SK-N-SH treated with all-trans-retinoic acid at 6 μM for 48 hours (cell line): ENCODE measurements around the gene NRF1.

Experiments
- ATAC-seq: fragments of 200-7000 bp; cut with Tn5 transposase; 3 replicates; pipeline ENCODE4 v1.9.1; 2020; ENCODE audit warnings: mild to moderate bottlenecking, moderate library complexity
- BACH2 ChIP-seq: fragments of 250-450 bp; sonication (Bioruptor Pico); IDR thresholded peaks from 2 replicates; pipeline ENCODE4 v1.9.0; 2021; ENCODE audit warnings: mild to moderate bottlenecking, borderline replicate concordance
- CSDC2 ChIP-seq: fragments of 250-450 bp; sonication (Bioruptor Pico); IDR thresholded peaks from 2 replicates; pipeline ENCODE4 v1.5.0; 2020; ENCODE audit warnings: mild to moderate bottlenecking, moderate library complexity
- GLIS3 ChIP-seq: fragments of 250-450 bp; sonication (Bioruptor Pico); IDR thresholded peaks from 2 replicates; pipeline ENCODE4 v1.5.0; 2020; ENCODE audit warnings: mild to moderate bottlenecking, moderate library complexity
- ISL1 ChIP-seq: fragments of 250-450 bp; sonication (Bioruptor Pico); IDR thresholded peaks from 2 replicates; pipeline ENCODE4 v2.1.2; 2022; ENCODE audit warnings: mild to moderate bottlenecking, moderate library complexity
- OSR1 ChIP-seq: fragments of 250-450 bp; sonication (Bioruptor Pico); IDR thresholded peaks from 2 replicates; pipeline ENCODE4 v1.8.0; 2022; ENCODE audit warnings: moderate library complexity, mild to moderate bottlenecking, inconsistent platforms
- PPARA ChIP-seq: fragments of 250-450 bp; sonication (Bioruptor Pico); IDR thresholded peaks from 2 replicates; pipeline ENCODE4 v1.5.0; 2020; ENCODE audit warnings: mild to moderate bottlenecking, borderline replicate concordance
- SNAI2 ChIP-seq: fragments of 250-450 bp; sonication (Bioruptor Pico); IDR thresholded peaks from 2 replicates; pipeline ENCODE4 v1.5.0; 2020; ENCODE audit warnings: mild to moderate bottlenecking, moderate library complexity
- TCF4 ChIP-seq: fragments of 250-450 bp; sonication (Bioruptor Pico); IDR thresholded peaks from 2 replicates; pipeline ENCODE4 v1.8.0; 2021; ENCODE audit warnings: mild to moderate bottlenecking, moderate library complexity, borderline replicate concordance
- TOX ChIP-seq: fragments of 250-450 bp; sonication (Bioruptor Pico); IDR thresholded peaks from 2 replicates; pipeline ENCODE4 v1.8.0; 2021; ENCODE audit warnings: mild to moderate bottlenecking, moderate library complexity, borderline replicate concordance
- ZC3H10 ChIP-seq: fragments of 250-450 bp; sonication (Bioruptor Pico); IDR thresholded peaks from 2 replicates; pipeline ENCODE4 v1.5.1; 2021; ENCODE audit warnings: mild to moderate bottlenecking, moderate library complexity
- ZFP3 ChIP-seq: fragments of 250-450 bp; sonication (Bioruptor Pico); IDR thresholded peaks from 2 replicates; pipeline ENCODE4 v1.5.0; 2020; ENCODE audit warnings: mild to moderate bottlenecking, moderate library complexity
- ZFP30 ChIP-seq: fragments of 450-650 bp; formaldehyde crosslinking; IDR thresholded peaks from 2 replicates; pipeline ENCODE4 v1.5.0; 2022; ENCODE audit warnings: mild to moderate bottlenecking, moderate library complexity
- ZNF565 ChIP-seq: fragments of 450-650 bp; formaldehyde crosslinking; conservative IDR thresholded peaks from 2 replicates; pipeline ENCODE4 v1.5.0; 2020; ENCODE audit warnings: low read depth, mild to moderate bottlenecking, moderate library complexity
- ZNF70 ChIP-seq: fragments of 450-650 bp; formaldehyde crosslinking; IDR thresholded peaks from 2 replicates; pipeline ENCODE4 v1.5.0; 2020; ENCODE audit warnings: mild to moderate bottlenecking, moderate library complexity
- ZNF8 ChIP-seq: fragments of 450-650 bp; formaldehyde crosslinking; IDR thresholded peaks from 2 replicates; pipeline ENCODE4 v1.5.0; 2020; ENCODE audit warnings: mild to moderate bottlenecking, moderate library complexity
- TF ChIP-seq, protein P1 (sequence below): fragments of 250-450 bp; sonication (Bioruptor Pico); IDR thresholded peaks from 2 replicates; pipeline ENCODE4 v1.5.1; 2020; ENCODE audit warnings: low read depth, mild to moderate bottlenecking, moderate library complexity
- TF ChIP-seq, protein P2 (sequence below): fragments of 250-450 bp; sonication (Bioruptor Pico); IDR thresholded peaks from 2 replicates; pipeline ENCODE4 v1.5.1; 2021; ENCODE audit warnings: mild to moderate bottlenecking, moderate library complexity
- TF ChIP-seq, protein P3 (sequence below): fragments of 250-450 bp; sonication (Bioruptor Pico); IDR thresholded peaks from 2 replicates; pipeline ENCODE4 v1.8.0; 2020; ENCODE audit warnings: mild to moderate bottlenecking, moderate library complexity, borderline replicate concordance
- TF ChIP-seq, protein P4 (sequence below): fragments of 250-450 bp; sonication (Bioruptor Pico); IDR thresholded peaks from 2 replicates; pipeline ENCODE4 v1.5.0; 2020; ENCODE audit warnings: mild to moderate bottlenecking, moderate library complexity
- TF ChIP-seq, protein P5 (sequence below): fragments of 250-450 bp; sonication (Bioruptor Pico); IDR thresholded peaks from 2 replicates; pipeline ENCODE4 v1.8.0; 2021; ENCODE audit warnings: low read depth, mild to moderate bottlenecking, moderate library complexity, borderline replicate concordance

NRF1 gene

DNA sequence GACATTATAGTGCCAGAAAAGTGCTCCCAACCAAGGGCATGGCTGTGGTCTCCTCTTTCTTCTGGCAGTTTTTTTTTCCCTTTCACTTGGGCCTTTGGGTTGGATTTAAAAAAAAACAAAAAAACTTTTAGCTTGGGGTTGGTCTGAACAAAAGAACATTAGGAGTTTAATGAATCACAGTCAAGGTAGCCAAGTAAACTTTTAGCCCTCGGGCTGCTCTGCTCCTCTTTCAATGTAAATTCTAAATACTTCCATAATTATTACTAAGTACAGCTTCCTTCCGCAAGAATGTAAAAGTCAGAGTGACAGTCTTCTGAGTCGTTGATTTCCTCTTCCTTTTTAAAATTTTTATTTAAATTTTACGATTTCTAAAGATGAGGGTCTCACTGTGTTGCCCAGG, 79.2 kb downstream of the NRF1 start (continued):
- TF ChIP-seq, protein P1, sequence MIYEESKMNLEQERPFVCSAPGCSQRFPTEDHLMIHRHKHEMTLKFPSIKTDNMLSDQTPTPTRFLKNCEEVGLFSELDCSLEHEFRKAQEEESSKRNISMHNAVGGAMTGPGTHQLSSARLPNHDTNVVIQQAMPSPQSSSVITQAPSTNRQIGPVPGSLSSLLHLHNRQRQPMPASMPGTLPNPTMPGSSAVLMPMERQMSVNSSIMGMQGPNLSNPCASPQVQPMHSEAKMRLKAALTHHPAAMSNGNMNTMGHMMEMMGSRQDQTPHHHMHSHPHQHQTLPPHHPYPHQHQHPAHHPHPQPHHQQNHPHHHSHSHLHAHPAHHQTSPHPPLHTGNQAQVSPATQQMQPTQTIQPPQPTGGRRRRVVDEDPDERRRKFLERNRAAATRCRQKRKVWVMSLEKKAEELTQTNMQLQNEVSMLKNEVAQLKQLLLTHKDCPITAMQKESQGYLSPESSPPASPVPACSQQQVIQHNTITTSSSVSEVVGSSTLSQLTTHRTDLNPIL, result no peak
- no peak for TF ChIP-seq GLIS3 (CRISPR knock-in tag)
- no peak for TF ChIP-seq BACH2 (CRISPR knock-in tag)

DNA sequence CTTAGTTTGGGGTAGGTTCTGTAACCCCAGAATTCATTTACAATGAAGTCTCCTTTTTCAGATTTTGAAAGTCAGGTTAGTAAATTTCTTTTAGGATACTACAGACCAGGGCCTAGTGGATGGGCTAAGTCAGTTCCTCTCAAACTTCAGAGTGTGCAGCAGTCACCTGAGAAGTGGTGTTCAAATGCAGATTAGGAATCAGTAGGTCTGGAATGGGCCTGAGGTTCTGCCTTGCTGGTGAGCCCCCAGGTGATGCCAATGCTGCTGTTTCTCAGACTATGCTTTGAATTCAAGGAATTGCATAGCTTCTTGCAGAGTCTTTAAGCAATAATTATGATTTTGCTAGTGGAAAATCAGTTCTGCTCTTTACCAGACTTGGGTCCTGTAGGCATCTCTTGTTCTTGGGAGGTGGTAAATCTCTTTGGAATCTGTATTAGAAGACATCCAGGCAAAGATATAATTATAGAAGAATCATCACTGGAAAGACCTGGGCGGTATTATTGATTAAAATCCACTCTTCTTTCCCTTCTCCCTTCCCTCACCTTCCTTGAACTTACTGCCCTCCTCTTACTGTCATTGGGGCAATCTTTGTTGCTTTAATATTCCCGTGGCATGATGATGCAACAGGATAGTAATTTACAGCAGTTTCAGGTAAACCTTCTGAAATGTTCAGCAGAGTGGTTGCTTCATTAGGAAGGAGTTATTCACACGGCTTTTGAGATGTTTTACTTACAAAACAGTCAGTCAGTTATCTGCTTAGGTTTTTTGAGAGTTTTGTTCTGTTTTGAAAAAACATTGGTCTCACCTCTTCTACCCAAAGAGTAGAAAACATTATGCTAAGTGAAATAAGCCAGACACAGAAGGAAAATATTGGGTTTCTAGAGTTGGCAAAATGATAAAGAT, 87.2 kb downstream of the NRF1 start:
- no peak for ATAC-seq
- TF ChIP-seq PPARA (CRISPR knock-in tag) (no peak), ZFP30 (CRISPR knock-in tag) (no peak), ZNF8 (CRISPR knock-in tag) (no peak), ZC3H10 (CRISPR knock-in tag) (no peak), GLIS3 (CRISPR knock-in tag) (no peak), TCF4 (CRISPR knock-in tag) (no peak), ZNF565 (CRISPR knock-in tag) (no peak), OSR1 (no peak), SNAI2 (CRISPR knock-in tag) (no peak), ZNF70 (CRISPR knock-in tag) (no peak), TOX (CRISPR knock-in tag) (no peak), ZFP3 (CRISPR knock-in tag) (no peak), ISL1 (CRISPR knock-in tag) (no peak)
- TF ChIP-seq, protein P1, result no peak
- TF ChIP-seq, protein P2, sequence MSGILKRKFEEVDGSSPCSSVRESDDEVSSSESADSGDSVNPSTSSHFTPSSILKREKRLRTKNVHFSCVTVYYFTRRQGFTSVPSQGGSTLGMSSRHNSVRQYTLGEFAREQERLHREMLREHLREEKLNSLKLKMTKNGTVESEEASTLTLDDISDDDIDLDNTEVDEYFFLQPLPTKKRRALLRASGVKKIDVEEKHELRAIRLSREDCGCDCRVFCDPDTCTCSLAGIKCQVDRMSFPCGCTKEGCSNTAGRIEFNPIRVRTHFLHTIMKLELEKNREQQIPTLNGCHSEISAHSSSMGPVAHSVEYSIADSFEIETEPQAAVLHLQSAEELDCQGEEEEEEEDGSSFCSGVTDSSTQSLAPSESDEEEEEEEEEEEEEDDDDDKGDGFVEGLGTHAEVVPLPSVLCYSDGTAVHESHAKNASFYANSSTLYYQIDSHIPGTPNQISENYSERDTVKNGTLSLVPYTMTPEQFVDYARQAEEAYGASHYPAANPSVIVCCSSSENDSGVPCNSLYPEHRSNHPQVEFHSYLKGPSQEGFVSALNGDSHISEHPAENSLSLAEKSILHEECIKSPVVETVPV (CRISPR knock-in tag), result no peak
- TF ChIP-seq, protein P3, sequence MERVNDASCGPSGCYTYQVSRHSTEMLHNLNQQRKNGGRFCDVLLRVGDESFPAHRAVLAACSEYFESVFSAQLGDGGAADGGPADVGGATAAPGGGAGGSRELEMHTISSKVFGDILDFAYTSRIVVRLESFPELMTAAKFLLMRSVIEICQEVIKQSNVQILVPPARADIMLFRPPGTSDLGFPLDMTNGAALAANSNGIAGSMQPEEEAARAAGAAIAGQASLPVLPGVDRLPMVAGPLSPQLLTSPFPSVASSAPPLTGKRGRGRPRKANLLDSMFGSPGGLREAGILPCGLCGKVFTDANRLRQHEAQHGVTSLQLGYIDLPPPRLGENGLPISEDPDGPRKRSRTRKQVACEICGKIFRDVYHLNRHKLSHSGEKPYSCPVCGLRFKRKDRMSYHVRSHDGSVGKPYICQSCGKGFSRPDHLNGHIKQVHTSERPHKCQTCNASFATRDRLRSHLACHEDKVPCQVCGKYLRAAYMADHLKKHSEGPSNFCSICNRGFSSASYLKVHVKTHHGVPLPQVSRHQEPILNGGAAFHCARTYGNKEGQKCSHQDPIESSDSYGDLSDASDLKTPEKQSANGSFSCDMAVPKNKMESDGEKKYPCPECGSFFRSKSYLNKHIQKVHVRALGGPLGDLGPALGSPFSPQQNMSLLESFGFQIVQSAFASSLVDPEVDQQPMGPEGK (CRISPR knock-in tag), result no peak
- TF ChIP-seq, protein P4, sequence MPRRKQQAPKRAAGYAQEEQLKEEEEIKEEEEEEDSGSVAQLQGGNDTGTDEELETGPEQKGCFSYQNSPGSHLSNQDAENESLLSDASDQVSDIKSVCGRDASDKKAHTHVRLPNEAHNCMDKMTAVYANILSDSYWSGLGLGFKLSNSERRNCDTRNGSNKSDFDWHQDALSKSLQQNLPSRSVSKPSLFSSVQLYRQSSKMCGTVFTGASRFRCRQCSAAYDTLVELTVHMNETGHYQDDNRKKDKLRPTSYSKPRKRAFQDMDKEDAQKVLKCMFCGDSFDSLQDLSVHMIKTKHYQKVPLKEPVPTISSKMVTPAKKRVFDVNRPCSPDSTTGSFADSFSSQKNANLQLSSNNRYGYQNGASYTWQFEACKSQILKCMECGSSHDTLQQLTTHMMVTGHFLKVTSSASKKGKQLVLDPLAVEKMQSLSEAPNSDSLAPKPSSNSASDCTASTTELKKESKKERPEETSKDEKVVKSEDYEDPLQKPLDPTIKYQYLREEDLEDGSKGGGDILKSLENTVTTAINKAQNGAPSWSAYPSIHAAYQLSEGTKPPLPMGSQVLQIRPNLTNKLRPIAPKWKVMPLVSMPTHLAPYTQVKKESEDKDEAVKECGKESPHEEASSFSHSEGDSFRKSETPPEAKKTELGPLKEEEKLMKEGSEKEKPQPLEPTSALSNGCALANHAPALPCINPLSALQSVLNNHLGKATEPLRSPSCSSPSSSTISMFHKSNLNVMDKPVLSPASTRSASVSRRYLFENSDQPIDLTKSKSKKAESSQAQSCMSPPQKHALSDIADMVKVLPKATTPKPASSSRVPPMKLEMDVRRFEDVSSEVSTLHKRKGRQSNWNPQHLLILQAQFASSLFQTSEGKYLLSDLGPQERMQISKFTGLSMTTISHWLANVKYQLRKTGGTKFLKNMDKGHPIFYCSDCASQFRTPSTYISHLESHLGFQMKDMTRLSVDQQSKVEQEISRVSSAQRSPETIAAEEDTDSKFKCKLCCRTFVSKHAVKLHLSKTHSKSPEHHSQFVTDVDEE (CRISPR knock-in tag), result no peak

DNA sequence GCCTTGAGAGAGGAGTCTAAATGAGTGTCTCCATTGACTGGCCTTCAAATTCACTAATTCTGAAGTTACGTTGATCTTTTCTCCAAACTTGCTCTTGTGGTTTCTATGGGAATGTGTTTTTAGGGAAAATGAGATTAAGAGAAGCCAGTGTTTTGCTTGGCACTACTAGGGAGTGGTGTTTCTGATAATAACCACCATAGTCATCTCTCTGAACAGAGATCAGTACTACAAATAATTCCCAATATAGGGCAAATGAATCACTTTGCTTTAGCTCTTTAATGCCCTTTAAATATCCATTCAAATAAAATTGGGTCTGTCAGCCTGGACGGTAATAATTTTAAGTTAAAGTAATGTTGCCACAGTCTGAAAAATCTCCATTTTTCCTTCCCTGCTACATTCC, 90.8 kb downstream of the NRF1 start:
- peak; percentile 78 for ATAC-seq
- TF ChIP-seq, protein P5, sequence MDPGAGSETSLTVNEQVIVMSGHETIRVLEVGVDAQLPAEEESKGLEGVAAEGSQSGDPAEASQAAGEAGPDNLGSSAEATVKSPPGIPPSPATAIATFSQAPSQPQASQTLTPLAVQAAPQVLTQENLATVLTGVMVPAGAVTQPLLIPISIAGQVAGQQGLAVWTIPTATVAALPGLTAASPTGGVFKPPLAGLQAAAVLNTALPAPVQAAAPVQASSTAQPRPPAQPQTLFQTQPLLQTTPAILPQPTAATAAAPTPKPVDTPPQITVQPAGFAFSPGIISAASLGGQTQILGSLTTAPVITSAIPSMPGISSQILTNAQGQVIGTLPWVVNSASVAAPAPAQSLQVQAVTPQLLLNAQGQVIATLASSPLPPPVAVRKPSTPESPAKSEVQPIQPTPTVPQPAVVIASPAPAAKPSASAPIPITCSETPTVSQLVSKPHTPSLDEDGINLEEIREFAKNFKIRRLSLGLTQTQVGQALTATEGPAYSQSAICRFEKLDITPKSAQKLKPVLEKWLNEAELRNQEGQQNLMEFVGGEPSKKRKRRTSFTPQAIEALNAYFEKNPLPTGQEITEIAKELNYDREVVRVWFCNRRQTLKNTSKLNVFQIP (CRISPR knock-in tag), result no peak
- TF ChIP-seq, protein P4 (CRISPR knock-in tag), result no peak
- TF ChIP-seq CSDC2 (CRISPR knock-in tag) (0 out of 2 replicates have a peak, but pooled peaks have one; percentile 69), ZFP3 (CRISPR knock-in tag) (no peak)
- TF ChIP-seq, protein P2 (CRISPR knock-in tag), result 0 out of 2 replicates have a peak, but pooled peaks have one; percentile 27
